Stimulated activated CD8-positive, alpha-beta memory T cell treated with anti-CD3 and anti-CD28 coated beads, Interleukin-12 subunit alpha, Interleukin-12 subunit beta, amount 100 ng/mL, for 24 hours (primary cell): ENCODE data around the gene NOTCH2.
"Not testable (repeated sequence)": the region's sequence is repeated elsewhere in the genome, so short reads cannot be mapped to it uniquely, and the experiment has no call there.

ENCODE experiments used
- DNase-seq: peaks from one replicate; pipeline ENCODE4 v3.0.0-alpha.2; 2020; ENCODE audit errors: extremely low read depth

NOTCH2 gene

GRCh38 chr1:120069067-120069919 lies at the start of gene NOTCH2:
Gene NOTCH2 (minus strand): TSS chr1:120069662. CDS start chr1:120069406, 256 bp downstream.
- DNase-seq: peak; percentile 22

- not testable (repeated sequence) for DNase-seq
These were observed 48.1 kb upstream of the NOTCH2 start for GRCh38 chr1:120117371-120118177.

GRCh38 chr1:120116094-120116493 lies 46.6 kb upstream of the NOTCH2 start:
- DNase-seq: not testable (repeated sequence)

- not testable (repeated sequence) for DNase-seq
These were observed 43.7 kb upstream of the NOTCH2 start for GRCh38 chr1:120113134-120113533.

GRCh38 chr1:120112212-120112611 lies 42.8 kb upstream of the NOTCH2 start:
- DNase-seq: not testable (repeated sequence)

GRCh38 chr1:120111771-120112170 lies 42.3 kb upstream of the NOTCH2 start:
- not testable (repeated sequence) for DNase-seq

GRCh38 chr1:120111008-120111407 lies 41.5 kb upstream of the NOTCH2 start:
- not testable (repeated sequence) for DNase-seq

- not testable (repeated sequence) for DNase-seq
These were observed 40.2 kb upstream of the NOTCH2 start for GRCh38 chr1:120109656-120110055.

GRCh38 chr1:120109180-120109579 lies 39.7 kb upstream of the NOTCH2 start:
- DNase-seq: not testable (repeated sequence)

GRCh38 chr1:120105288-120105687 lies 35.8 kb upstream of the NOTCH2 start:
- DNase-seq: not testable (repeated sequence)

- DNase-seq: not testable (repeated sequence)
These were observed 34.3 kb upstream of the NOTCH2 start for GRCh38 chr1:120103768-120104167.

GRCh38 chr1:120101593-120101992 lies 32.1 kb upstream of the NOTCH2 start:
- not testable (repeated sequence) for DNase-seq

- DNase-seq: not testable (repeated sequence)
These were observed 31.1 kb upstream of the NOTCH2 start for GRCh38 chr1:120100590-120100989.

GRCh38 chr1:120098986-120099759 lies 29.7 kb upstream of the NOTCH2 start:
- not testable (repeated sequence) for DNase-seq

GRCh38 chr1:120096981-120097545 lies 27.6 kb upstream of the NOTCH2 start:
- not testable (repeated sequence) for DNase-seq

- DNase-seq: not testable (repeated sequence)
These were observed 24.2 kb upstream of the NOTCH2 start for GRCh38 chr1:120093548-120094181.

GRCh38 chr1:120092232-120093218 lies 23.1 kb upstream of the NOTCH2 start:
- DNase-seq: not testable (repeated sequence)

- not testable (repeated sequence) for DNase-seq
These were observed 21.4 kb upstream of the NOTCH2 start for GRCh38 chr1:120090830-120091229.

- peak; percentile 7 for DNase-seq
These were observed 18.5 kb upstream of the NOTCH2 start for GRCh38 chr1:120087959-120088358.

- not testable (repeated sequence) for DNase-seq
These were observed 405 bp upstream of the NOTCH2 start for GRCh38 chr1:120069920-120070214.
